GM23248 (cell line): Measurements from ENCODE around the gene ATP6AP2.

Experiments used
- EZH2 ChIP-seq: fragments of 200-600 bp; sonication (generic); IDR thresholded peaks from 2 replicates; pipeline ENCODE4 v1.6.1; 2018; ENCODE audit warnings: antibody characterized with exemption, mild to moderate bottlenecking; ENCODE audit not compliant: insufficient read depth, poor library complexity, severe bottlenecking
- EZH2phosphoT487 ChIP-seq: fragments of 200-600 bp; sonication (generic); IDR thresholded peaks from 2 replicates; pipeline ENCODE4 v1.6.1; 2018; ENCODE audit warnings: antibody characterized with exemption, moderate library complexity, mild to moderate bottlenecking, low read depth; ENCODE audit not compliant: insufficient read depth

- TF ChIP-seq EZH2 = no peak
- TF ChIP-seq EZH2phosphoT487 = no peak
These were observed 63.4 kb downstream of the ATP6AP2 start for GRCh38 chrX:40644176-40644575.
